ENCODE measurements around the gene ASXL1.

DNA sequence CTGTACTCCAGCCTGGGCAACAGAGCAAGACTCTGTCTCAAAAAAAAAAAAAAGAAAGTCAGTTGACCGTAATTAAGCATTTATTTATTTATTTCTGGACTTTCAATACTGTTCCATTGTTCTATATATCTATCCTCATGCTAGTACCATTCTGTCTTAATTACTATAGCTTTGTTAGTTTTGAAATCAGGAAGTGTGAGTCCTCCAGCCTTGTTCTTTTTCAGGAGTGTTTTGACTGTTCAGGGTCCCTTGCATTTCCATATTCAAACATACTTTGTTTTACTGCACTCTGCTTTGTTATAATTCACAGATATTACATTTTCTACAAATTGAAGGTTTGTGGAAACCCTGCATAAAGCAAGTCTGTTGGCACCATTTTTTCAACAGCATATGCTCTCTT is 36.7 kb upstream of the ASXL1 start:
- TF ChIP-seq, protein P1, sequence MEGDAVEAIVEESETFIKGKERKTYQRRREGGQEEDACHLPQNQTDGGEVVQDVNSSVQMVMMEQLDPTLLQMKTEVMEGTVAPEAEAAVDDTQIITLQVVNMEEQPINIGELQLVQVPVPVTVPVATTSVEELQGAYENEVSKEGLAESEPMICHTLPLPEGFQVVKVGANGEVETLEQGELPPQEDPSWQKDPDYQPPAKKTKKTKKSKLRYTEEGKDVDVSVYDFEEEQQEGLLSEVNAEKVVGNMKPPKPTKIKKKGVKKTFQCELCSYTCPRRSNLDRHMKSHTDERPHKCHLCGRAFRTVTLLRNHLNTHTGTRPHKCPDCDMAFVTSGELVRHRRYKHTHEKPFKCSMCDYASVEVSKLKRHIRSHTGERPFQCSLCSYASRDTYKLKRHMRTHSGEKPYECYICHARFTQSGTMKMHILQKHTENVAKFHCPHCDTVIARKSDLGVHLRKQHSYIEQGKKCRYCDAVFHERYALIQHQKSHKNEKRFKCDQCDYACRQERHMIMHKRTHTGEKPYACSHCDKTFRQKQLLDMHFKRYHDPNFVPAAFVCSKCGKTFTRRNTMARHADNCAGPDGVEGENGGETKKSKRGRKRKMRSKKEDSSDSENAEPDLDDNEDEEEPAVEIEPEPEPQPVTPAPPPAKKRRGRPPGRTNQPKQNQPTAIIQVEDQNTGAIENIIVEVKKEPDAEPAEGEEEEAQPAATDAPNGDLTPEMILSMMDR (IDR thresholded peaks at IDR 0.05): no peak
- TF ChIP-seq POLR2A (IDR thresholded peaks at IDR 0.05): no peak
- no peak for TF ChIP-seq POLR2AphosphoS5 (IDR thresholded peaks at IDR 0.05)
- TF ChIP-seq EP300 (IDR thresholded peaks at IDR 0.05): no peak

Data from stomach (tissue), 4 donors.